Hematopoietic multipotent progenitor cell (in vitro differentiated cells): ENCODE data around the gene PSMC4. TPM values are rescaled to one million over a fixed set of nuclear protein-coding genes. Genes with fewer than 3 reads are reported as not detected.
A peak's percentile ranks its signal among the peaks of the same experiment; 100 is the strongest.

Experiments
- DNase-seq, 3 donors: peaks; one replicate each; pipeline ENCODE4 v3.0.0-alpha.2; 2011 to 2015; ENCODE audit warnings: low read depth in 2 of 3, low spot score in 2 of 3
- total RNA-seq: library from RNA; depleted of rRNA; stranded (reverse); fragments of >200 nt; gene quantifications from one replicate; pipeline ENCODE4 v1.2.3, GENCODE V29; 2012

Gene PSMC4
- total RNA-seq, 1 donor: 103 TPM

DNA sequence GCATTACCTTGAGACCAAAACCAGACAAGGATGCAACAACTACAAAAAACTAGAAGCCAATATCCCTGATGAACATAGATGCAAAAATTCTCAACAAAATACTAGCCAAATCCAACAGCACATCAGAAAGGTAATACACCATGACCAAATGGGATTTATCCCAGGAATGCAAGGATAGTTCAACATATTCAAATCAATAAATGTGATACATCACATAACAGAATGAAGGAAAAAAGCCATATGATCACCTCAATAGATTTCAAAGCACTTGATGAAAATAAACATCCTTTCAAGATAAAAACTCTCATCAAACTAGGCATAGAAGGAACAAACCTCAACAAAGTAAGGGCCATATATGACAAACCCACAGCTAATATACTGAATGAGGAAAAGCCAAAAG, 15.7 kb downstream of the PSMC4 start:
- no peak for DNase-seq

DNA sequence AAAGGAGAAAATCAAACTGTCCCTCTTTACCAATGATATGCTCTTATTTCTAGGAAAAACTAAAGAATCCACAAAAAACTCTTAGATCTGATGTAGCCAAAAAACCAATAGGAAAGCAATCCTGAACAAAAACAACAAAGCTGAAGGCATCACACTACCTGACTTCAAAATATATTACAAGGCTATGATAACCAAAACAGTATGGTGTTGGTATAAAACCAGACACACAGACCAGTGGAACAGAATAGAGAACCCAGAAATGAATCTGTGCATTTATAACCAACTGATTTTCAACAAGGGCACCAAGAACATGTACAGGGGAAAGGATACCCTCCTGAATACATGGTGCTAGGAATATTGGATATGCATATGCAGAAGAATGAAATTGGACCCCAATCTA, 16.2 kb downstream of the PSMC4 start:
- no peak for DNase-seq

DNA sequence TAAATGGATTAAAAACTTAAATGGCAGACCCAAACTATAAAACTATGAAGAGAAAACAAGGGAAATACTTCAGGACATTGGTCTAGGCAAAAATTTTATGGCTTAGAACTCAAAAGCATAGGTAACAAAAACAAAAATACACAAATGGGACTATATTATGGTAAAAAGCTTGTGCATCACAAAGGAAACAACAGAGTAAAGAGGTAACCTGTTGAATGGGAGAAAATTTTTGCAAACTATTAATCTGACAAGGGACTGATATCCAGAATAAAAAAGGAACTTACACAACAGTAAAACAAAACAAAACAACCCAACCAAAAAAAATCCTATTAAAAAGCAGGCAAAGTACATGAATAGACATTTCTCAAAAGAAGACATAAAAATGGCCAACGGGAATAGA, 16.6 kb downstream of the PSMC4 start:
- no peak for DNase-seq

DNA sequence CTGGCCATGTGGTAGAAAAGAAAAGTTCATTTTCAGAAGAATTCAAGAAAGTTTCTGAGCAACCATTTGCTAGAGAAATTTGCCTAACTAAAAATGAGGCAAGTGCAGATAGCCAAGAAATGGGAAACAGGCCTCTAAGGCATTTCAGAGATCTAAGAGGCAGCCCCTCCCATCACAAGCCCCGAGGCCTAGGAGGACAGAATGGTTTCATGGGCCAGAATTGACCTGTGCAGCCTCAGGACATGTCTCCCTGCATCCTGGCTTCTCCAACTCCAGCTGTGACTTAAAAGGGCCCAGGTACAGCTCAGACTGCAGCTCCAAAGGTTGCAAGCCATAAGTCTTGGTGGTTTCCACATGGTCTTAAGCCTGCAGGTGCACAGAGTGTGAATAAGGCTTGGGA, 22.6 kb downstream of the PSMC4 start:
- no peak for DNase-seq

DNA sequence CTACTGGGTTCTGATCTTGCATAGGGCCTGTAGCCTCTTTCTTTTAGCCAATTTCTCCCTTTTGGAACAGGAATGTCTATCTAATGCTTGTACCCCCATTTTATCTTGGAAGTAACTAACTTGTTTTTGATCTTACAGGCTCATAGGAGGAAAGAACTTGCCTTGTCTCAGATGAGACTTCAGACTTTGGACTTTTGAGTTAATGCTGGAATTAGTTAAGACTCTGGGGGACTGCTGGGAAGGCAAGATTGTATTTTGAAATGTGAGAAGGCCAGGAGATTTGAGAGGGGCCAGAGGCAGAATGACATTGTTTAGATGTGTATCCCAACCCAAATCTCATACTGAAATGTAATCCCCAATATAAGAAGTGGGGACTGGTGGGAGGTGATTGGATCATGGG, 23.4 kb downstream of the PSMC4 start:
- DNase-seq: no peak

- DNase-seq: no peak
Observed at GRCh38 chr19:39995794-39996193, 24.8 kb downstream of the PSMC4 start.

GRCh38 chr19:39996218-39996810, 25.3 kb downstream of the PSMC4 start:
- DNase-seq: peak in 2 of 3 donors; percentile 50 to 56

DNA sequence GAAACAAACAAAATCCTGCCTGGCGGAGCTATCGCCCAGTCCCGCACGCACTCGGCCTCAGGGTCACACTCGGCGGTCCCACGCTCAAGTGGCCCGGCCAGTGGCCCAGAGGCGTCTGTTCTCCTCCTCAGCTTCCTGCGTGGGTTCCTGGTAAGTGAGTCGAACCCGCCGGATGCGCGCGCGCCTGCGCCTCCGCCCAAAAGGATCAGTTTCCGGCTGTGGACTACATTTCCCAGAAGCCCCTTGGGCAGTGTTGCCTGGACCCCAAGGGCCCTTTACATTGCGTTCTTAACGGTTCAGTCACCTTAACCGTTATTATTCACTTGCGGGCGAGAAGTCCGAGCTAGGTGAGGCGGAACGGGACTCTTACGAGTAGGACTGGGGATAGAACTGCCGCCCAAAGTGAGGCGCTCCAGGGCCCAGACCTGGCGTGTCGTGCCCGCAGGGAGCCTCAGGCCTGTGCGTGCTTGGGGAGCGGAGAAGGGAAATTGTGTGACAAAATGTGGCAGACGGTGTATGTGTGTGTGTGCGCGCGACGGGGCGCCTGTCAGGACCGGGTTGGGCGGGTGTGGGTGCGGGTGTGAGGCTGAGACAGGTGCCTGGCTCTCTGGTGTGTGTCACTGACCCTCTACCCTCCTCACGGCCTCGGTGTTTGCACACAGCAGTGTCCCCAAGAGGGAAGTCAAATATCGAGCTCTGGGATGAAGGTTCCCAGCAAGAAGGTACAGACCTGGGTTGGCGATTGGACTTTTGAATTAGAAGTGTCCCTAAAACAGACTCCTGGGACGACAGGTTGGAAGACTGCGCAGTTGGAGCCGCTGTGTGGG, 26.1 kb downstream of the PSMC4 start, which contains the start of gene ZNF546:
Gene ZNF546 (plus strand): TSS at position 250 of the 827 bp plus-strand sequence. CDS start 1,267 bp downstream, outside the sequence.
- DNase-seq: peak; percentile 72 to 89 (median 88)

DNA sequence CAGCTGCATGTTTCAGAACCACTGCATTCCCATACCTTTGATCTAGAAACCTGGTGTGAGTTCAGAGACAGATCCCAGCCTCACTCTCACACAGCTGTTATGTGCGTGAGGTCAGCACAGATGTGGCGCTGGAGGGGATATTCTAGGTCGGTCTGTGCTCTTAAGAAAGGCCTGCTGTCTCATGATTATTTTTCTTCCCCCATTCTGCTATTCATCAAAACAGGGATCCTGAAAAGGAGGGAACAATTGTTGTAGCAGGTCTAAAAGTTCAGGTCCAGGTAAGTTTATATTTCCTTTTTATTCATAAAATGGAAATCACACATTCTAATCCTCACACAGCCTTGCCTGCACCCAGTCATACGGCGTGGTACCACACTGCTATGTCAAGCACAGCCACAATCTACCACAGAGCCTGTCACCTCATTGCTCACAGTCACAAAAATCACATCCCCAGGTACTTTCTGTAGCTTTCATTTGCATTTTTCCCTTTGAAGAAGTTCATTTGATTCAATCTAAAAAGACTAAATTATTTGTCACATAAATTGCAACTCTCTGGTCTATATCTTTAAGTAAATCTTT, 26.8 kb downstream of the PSMC4 start:
- DNase-seq: no peak

GRCh38 chr19:39998501-39998900, 27.5 kb downstream of the PSMC4 start:
- no peak for DNase-seq

DNA sequence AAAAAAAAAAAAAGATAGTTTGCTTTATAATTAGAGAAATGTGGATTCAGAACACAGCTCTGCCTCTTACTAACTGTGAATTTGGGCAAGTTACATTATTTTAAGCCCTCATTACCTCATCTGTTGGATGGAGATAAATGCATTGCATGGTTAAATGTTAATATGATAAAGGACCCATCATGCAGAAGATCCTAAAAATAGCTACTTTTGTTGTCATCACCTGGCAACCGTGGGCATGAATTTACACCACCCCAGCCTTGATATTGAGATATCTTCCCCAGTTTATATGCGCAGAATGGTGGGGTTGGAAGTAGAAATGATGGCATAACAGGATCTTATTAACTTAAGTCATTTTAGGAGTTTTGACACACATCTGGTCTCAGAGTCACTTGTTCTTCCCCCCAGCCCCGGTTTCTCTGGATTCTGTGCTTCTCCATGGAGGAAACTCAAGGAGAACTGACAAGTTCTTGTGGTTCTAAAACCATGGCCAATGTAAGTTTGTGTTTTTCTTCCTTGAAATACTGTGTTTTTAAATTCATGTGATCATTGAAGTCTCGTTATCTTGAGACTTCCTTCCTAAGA, 34.8 kb downstream of the PSMC4 start:
- no peak for DNase-seq

DNA sequence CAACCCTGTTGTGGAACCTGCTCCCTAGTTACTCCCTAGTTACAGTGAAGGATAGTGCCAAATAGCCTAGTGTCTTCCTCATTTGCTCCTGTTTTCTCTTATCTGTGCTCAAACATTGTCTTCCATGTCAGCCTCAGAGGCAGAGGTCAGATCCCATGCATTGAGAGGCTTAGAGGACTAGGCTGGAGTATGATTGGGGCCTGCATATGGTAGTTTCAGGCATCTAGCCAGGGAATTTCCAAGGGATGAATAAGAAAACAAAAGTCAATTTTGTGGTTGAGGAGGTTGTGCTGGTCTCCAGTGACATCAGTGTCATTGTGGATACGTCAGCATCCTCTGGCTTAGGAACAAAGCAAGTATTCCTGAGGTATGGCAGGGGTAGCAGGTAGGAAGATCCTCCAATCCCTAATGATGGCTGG, 35.3 kb downstream of the PSMC4 start:
- DNase-seq: no peak

DNA sequence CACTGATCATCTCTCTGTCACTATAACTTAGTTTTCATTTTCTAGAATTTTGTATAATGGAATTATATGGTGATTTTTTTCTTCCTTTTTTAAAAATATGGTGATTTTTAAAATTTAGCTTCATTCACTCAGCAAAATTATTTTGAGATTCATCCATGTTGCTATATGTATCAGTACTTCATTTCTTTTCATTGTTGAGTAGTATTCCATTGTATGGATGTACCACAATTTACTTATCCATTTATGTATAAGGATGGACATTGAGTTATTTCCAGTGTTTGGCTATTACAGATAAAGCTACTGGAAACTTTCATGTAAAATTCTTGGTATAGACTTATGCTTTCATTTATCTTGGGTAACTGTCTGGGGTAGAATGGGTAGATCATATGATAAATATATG, 38.7 kb downstream of the PSMC4 start:
- DNase-seq: no peak

DNA sequence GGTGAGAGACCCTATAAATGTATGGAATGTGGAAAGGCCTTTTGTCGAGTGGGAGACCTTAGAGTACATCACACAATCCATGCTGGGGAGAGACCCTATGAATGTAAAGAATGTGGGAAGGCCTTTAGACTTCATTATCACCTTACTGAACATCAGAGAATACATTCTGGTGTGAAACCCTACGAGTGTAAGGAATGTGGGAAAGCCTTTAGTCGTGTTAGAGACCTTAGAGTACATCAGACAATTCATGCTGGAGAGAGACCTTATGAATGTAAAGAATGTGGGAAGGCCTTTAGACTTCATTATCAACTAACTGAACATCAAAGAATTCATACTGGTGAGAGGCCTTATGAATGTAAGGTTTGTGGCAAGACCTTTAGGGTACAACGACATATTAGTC, 43.0 kb downstream of the PSMC4 start:
- DNase-seq: no peak

DNA sequence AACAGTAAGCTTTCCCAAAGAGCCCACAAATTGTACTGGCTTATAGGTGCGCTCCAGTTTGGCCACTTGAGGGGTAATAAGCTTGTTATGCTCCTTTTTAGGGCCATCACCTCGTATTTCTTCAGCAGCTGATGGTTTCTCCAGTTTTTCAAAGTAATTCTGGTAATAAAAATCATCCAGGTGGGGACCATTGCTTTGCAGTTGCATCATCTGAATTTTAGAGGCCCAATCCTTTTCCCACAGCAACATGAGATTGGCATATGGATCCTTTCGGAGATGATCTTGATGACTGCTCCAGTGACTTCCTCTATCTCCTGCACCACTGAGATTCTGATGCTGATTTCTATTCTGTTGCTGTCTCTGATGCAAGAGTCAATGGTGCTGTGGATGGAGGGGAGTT, 53.0 kb downstream of the PSMC4 start:
- DNase-seq: no peak

GRCh38 chr19:40025938-40026596, 55.1 kb downstream of the PSMC4 start:
- DNase-seq: no peak

DNA sequence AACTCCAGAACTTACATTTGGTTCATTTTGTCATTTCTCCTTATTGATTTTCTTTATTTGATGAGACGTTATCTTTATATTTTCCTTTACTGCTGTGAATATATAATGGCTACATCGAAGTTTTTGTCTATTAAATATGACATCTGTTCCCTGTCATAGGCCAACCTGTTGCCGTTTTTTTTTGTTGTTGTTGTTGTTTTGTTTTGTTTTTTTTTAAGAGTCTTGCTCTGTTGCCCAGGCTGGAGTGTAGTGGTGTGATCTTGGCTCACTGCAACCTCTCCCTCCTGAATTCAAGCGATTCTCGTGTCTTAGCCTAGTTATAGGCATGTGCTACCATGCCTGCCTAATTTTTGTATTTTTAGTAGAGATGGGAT, 55.6 kb downstream of the PSMC4 start:
- DNase-seq: no peak
